ENCODE data around the gene ZBTB44.

Gene ZBTB44

GRCh38 chr11:130322126-130322525 is 7.4 kb upstream of the ZBTB44 start:
- TF ChIP-seq, protein P1, sequence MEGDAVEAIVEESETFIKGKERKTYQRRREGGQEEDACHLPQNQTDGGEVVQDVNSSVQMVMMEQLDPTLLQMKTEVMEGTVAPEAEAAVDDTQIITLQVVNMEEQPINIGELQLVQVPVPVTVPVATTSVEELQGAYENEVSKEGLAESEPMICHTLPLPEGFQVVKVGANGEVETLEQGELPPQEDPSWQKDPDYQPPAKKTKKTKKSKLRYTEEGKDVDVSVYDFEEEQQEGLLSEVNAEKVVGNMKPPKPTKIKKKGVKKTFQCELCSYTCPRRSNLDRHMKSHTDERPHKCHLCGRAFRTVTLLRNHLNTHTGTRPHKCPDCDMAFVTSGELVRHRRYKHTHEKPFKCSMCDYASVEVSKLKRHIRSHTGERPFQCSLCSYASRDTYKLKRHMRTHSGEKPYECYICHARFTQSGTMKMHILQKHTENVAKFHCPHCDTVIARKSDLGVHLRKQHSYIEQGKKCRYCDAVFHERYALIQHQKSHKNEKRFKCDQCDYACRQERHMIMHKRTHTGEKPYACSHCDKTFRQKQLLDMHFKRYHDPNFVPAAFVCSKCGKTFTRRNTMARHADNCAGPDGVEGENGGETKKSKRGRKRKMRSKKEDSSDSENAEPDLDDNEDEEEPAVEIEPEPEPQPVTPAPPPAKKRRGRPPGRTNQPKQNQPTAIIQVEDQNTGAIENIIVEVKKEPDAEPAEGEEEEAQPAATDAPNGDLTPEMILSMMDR (IDR thresholded peaks at IDR 0.05; ENCODE audit: extremely low read depth, missing control alignments) = no peak

GRCh38 chr11:130318031-130318673 is 3.4 kb upstream of the ZBTB44 start:
- TF ChIP-seq, protein P1 (IDR thresholded peaks at IDR 0.05; ENCODE audit: extremely low read depth, missing control alignments) = no peak
- DNase-seq (ENCODE audit: low spot score) = no peak

More at GRCh38 chr11:130322126-130322525, 7.4 kb upstream of the ZBTB44 start:
- no peak for DNase-seq (ENCODE audit: low spot score)

DNA sequence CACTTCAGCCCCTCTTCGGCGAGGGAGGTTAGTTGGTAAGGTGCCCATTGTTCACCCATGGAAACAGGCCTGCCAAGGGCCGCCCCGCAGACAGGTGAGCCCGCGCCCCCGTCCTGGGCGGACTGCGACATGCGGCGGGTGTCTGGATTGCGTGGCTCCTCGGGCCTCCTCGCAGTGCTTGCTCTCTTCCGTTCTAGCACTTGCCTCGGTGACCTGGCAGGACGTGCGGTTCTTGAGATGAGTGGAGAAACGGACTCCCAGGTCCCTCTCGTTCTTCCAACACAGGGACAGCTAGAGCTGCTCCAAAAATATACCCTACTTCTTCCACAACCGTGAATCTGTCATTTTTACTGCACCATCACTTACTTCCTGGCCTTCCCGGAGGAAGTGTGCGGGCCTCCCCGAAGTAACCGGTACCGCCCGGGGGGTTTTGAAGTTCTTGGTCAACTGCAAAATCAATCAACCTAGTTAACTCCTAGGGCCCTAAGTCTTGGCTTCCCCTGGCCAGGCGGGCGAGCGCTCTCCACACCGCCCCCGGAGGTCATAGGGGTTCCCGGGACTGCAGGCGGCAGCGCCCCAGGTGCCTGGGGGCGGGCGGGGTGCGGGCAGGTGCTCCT is 745 bp upstream of the ZBTB44 start:
- peak; percentile 75 for DNase-seq (ENCODE audit: low spot score)
- TF ChIP-seq, protein P1 (IDR thresholded peaks at IDR 0.05; ENCODE audit: extremely low read depth, missing control alignments) = peak; percentile 34

- TF ChIP-seq, protein P1 (IDR thresholded peaks at IDR 0.05; ENCODE audit: extremely low read depth, missing control alignments) = no peak
- peak; percentile 87 for DNase-seq (ENCODE audit: low spot score)
Measured at GRCh38 chr11:130314184-130314749, 450 bp downstream of the ZBTB44 start.

DNA sequence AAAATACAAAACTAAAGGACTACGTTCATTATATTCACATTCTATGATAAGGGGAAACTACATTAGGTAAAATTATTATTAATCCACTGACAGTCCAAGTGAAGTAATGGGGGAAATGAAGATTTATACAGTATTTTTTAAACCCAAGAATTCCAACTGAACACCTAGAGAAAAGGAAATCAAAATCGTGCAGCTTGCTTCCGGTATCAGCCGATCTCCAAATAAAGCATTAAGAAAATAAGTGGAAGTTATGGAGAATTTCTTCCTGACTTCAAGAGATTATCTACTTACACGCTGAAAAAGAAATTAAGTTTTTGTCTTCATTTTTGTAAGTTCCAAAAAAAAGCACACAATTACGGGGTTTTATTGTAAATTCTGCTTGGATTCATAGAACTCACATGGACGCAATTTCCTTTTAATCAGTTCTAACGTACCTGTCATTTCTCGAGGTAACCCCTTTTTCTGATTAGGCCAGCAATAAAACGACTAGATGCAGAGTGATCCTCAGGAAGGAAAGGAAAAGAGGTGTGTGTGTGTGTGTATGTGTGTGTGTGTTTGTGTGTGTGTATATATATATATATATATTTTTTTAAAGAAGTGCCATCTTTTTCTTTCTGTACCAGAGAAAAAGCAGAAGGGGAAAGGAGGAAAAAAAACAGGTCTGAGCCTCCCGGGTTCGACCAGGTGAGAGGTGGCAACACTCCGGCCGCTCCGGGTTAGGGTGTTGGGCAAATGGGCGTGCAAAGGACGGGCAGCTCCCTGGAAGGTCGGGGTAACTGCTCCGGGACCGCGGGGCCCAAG is 1.1 kb downstream of the ZBTB44 start:
- TF ChIP-seq, protein P1 (IDR thresholded peaks at IDR 0.05; ENCODE audit: extremely low read depth, missing control alignments) = no peak
- no peak for DNase-seq (ENCODE audit: low spot score)

GRCh38 chr11:130312046-130312445 is 2.7 kb downstream of the ZBTB44 start:
- DNase-seq (ENCODE audit: low spot score) = no peak
- TF ChIP-seq, protein P1 (IDR thresholded peaks at IDR 0.05; ENCODE audit: extremely low read depth, missing control alignments) = no peak

Data from GM20000 (cell line).